ENCODE results near the gene ZNF771. TPM values are rescaled to one million over a fixed set of nuclear protein-coding genes. Genes with fewer than 3 reads are reported as not detected.

ZNF771 gene
- total and polyA plus RNA-seq, 9 of the 15 experiments (the other 6 are each of a cell fraction or from before 2014, with no cell fraction given) = 1.5 to 12.6 (median 4.4) TPM

DNA sequence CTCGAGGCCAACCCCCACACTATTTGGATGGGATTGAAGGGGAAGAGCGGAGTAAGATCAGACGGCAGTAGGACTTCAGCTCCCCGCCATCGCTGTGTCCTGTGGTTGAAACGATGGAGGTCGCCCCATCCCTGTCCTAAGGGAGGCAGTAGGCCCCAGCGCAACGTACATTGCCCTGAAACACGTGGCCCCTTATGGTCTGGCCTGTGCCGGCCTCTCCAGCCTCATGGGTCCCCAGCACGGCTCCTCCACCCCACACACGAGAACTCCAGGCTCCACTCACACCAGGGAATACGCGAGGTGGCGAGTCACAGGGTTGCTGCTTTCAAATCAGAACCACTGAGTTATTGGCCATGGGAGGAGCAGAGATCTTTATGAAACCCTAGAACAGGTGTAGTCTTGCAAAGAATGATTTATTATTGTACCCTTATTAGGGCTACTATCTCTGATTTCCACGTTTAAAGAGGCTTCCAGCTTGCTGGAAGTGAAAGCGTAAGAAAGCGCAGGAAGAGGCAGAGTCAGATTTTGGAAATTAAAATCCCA lies 23.1 kb downstream of the ZNF771 start (continued):
- TF ChIP-seq, protein P1, sequence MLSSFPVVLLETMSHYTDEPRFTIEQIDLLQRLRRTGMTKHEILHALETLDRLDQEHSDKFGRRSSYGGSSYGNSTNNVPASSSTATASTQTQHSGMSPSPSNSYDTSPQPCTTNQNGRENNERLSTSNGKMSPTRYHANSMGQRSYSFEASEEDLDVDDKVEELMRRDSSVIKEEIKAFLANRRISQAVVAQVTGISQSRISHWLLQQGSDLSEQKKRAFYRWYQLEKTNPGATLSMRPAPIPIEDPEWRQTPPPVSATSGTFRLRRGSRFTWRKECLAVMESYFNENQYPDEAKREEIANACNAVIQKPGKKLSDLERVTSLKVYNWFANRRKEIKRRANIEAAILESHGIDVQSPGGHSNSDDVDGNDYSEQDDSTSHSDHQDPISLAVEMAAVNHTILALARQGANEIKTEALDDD (IDR thresholded peaks at IDR 0.05) = no peak
- TF ChIP-seq DMBX1 (CRISPR knock-in tag; IDR thresholded peaks at IDR 0.05; ENCODE audit: borderline replicate concordance) (peak; percentile 77), ZNF263 (CRISPR knock-in tag; IDR thresholded peaks at IDR 0.05; ENCODE audit: borderline replicate concordance) (0 out of 2 replicates have a peak, but pooled peaks have one; percentile 15)

DNA sequence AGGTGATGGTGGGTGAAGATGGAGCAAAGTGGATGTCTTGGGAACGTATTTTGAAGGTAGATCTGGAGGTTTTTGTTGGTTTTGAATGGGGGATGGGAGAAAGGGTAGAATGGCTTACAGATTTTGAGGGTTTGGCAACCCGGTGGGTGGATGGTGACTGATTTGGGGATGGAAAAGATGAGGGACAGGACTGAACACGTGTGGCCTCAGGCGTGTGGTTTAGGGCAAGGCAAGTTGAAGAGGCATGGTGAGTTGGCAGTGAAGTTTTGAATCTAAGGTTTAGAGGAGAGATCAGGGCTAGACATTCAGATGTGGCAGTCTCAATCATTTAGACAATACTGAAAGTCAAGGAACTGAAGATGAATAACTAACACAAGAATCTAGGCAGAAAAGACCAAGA lies 27.4 kb downstream of the ZNF771 start:
- in situ Hi-C loops (cut with MboI) = loop anchor here (10.0 kb wide), 1 partner anchor 190 kb away; no protein-coding TSS in a partner anchor

More for the DNA sequence above, 27.4 kb downstream of the ZNF771 start:
- Histone ChIP-seq H3K9me3 (replicated peaks; ENCODE audit: control insufficient read depth, insufficient read depth, low read depth, low read length) (no peaks in the 10 kb centered on the region), H3K4me2 (ENCODE audit: insufficient read depth, low read length) (no peak overlapping the region), H3K27ac (ENCODE audit: extremely low read depth, low read depth, low read length) (no peak overlapping the region), H4K20me1 (replicated peaks; ENCODE audit: control insufficient read depth, insufficient read depth, low read length) (no peaks in the 10 kb centered on the region), H2AFZ (ENCODE audit: low read depth, low read length) (no peak overlapping the region), H3K4me3 (no peak overlapping the region), H3K4me1 (replicated peaks in 1 of 2; ENCODE audit: control insufficient read depth in 2 of 2, insufficient read depth in 2 of 2, low read length in 2 of 2) (peaks cover 4 to 7% of the 10 kb centered on the region in 2 experiments), H3K36me3 (ENCODE audit: control insufficient read depth, insufficient read depth, low read length) (no peaks in the 10 kb centered on the region), H3K79me2 (ENCODE audit: control insufficient read depth, insufficient read depth, low read length) (peaks cover under 1% of the 10 kb centered on the region), H3K27me3 (ENCODE audit: control insufficient read depth in 2 of 2, insufficient read depth in 2 of 2, low read length in 2 of 2) (no peaks in the 10 kb centered on the region), H3K9ac (ENCODE audit: insufficient read depth in 1 of 2, low read depth in 2 of 2, low read length in 2 of 2) (no peak overlapping the region), H3K9me1 (ENCODE audit: control insufficient read depth, insufficient read depth, low read length) (no peaks in the 10 kb centered on the region)
- POLR2A ChIA-PET = interaction anchor here (0.9 kb wide), 1 partner anchor 120 kb away, joined by 3 read pairs; no protein-coding TSS in a partner anchor
- WGBS (ENCODE audit: insufficient coverage, low coverage, missing lambda C conversion rate) = 15% methylated on average over 4 of the region's 4 CpGs
- CTCF ChIA-PET (ENCODE audit: low intra/inter-chr PET ratio) = no interaction called here
- ATAC-seq (no peak), FAIRE-seq (no peak), DNase-seq (ENCODE audit: extremely low read depth in 1 of 4, low spot score in 3 of 4) (no peak)
- intact Hi-C loops (cut with micrococcal nuclease) = no loop called here
- no TSS peak for BruUV-seq (replicated peaks)
- TF ChIP-seq TSC22D4 (tag; IDR thresholded peaks at IDR 0.05) (peak; percentile 43; the same call in 1 of the 2 replicates), SREBF2 (CRISPR knock-in tag; IDR thresholded peaks at IDR 0.05) (no peak)

Measured in K562 (cell line).